Activated CD8-positive, alpha-beta memory T cell treated with anti-CD3 and anti-CD28 coated beads for 24 hours (primary cell): ENCODE measurements around the gene ZC3H6.
"Not testable (repeated sequence)": the region's sequence is repeated elsewhere in the genome, so short reads cannot be mapped to it uniquely, and the experiment has no call there.

Experiments used
- DNase-seq: peaks from one replicate; pipeline ENCODE4 v3.0.0-alpha.2; 2020

ZC3H6 gene

DNA sequence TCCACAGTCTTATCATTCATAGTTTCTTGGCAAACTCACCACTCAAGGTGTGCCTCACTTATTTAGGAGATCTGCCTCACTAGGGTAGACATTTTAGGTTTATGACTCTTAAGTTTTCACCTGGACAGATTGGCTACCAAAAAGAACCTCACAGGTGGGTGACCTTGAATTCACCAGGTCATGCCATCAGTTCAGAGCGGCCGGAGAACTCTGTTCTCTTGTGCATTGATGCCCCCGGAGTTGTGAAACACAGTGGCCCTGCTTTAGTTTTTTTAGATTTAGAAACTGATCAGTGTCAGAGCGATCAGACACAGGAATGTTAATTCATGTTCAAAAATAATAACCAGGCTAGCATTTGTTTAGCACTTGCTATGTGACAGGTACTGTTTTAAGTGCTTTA lies 6.7 kb downstream of the ZC3H6 start:
- not testable (repeated sequence) for DNase-seq

DNA sequence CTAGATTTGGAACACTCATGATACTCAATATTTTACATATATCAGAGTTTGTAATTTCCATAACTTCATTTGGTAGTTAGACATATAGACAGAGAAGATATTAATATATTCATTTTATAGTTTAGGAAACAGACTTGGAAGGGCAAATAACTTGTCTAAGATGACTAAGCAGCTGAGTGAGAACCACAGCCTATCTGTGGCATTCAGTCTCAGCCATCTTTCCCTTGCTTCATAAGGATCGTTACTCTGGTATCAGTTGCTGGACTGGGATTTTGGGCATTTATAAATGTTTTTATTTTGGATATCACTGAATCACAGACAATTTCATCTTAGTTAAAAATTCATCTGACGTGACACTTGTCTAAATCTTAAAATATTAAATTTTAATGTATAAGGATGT lies 8.1 kb downstream of the ZC3H6 start:
- DNase-seq, result not testable (repeated sequence)

- DNase-seq, result no peak
Observed at GRCh38 chr2:112290088-112290487, 14.7 kb downstream of the ZC3H6 start.

DNA sequence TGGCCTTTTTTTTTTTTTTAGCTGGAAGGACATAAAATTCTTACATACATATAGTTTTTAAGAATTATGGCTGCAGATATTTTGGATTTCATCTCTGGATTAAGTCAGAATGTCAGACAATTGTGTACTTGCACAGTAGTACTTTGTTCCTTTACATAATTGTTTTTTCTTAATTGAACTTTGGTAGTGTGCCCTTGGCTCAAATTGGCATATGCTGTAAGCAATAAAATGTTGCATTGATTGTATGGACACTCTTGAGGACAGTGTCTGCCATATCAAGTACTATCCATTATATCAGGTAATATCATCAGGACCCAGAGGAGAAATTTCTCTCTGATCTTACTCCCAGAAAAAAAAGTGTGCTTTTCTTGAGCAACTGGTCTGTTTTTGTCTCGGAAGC lies 15.3 kb downstream of the ZC3H6 start:
- no peak for DNase-seq

DNA sequence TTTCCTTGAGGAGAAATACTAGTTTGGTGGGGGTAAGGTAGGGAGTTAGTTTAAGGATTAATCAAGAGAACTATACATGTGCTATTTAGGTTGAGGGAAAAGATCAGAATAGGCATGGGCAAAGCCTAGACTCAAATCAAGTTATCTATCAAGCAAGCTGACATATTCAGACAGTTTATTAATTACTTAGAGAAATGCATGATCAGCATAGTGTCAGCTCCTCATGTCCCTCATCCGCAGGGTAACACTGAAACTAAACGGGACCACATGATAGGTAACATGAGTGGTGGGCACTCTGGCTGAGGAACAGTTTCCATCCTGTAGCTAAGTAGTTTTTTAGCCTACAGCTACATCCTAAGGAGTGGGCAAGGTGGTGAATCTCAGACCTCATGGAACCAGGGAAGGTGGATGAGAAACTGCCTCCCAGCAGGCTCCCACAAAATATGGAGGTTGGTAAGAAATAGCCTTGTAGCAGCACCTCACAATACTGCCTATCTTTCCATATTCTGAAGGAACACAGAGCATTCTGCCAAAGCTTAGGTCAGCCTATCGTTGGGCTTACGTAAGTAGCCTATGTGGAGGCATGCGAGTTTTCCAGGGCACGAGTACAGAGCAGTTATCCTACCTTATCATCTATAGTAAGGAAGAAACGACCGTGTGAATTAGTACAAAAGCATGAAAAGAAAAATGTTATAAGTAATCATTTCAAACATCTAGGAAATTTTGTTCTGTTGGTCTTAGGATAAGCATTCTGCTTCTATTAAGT lies 18.4 kb downstream of the ZC3H6 start:
- DNase-seq, result no peak

- DNase-seq, result no peak
Observed at GRCh38 chr2:112295407-112296078, 20.1 kb downstream of the ZC3H6 start.

DNA sequence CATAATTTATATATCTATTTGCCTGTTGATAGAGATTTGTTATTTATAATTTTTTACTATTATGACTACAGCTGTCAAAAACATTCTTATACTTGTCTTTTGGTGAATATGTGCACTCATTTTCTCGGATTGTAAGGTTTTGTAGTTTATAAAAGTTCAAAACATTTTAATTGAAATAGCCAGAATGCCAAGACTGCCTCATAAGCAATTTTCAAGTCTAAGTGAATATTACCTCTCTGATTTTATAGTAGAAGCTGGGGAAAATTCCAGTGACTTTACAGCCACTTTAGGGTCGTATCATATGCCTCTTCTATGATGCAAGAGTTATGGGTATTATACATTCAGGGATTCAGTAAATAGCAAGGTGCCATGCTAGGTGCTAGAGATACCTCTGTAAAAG lies 21.0 kb downstream of the ZC3H6 start:
- no peak for DNase-seq

DNA sequence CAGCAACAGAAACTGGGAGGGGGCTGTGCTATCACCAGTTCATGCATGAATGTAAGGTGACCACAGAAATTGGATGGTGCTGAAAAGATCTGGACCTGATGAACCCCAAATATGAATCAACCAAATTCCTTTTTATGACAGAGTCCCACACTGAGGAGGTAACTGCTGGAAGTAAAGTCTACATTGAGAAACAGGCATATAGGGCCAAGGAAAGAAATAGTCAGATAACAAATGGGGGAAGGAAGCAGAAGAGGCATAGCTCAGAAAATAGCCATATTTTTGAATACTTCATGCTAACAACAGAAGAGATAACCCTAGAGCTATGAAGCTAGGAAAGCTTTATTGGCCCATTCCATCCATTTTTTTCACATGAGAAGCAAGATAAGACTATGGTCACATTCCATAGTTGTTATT lies 25.8 kb downstream of the ZC3H6 start:
- DNase-seq, result no peak

DNA sequence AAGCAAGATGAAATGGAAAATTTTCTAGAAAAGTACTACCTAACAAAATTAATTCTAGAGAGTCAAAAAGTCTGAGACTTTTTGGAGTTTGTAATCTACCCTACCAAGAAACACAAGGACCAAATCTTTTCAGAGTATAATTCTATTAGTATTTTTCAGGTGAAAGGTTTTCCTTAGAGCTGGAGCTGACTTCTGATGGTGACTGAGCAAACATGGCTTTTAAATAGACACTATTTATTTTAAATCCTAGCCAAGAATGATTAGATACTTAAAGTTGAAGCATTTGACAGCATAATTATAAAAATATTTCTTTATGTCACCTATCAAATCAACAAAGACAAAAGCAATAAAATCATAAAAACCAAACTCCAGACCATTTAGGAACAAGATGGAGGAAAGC lies 26.6 kb downstream of the ZC3H6 start:
- no peak for DNase-seq

GRCh38 chr2:112304298-112304941 lies 29.0 kb downstream of the ZC3H6 start:
- DNase-seq, result no peak

DNA sequence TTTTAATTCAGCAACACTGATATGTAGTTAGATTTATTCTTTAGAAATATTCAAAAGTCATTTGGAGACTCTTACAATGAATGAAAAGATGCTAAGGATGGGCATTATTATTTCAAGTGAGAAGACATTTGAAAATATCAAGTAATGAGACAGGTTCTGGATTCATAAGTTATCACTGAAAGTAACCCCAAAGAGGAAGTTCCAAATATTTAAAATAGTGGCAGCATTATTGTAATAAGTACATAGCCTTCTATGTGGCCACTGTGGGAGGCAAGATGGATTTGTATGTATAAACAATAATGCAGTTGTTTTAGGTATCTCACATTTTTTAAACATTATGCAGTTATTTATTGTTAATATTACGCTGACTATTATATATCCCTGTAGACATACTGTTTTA lies 29.7 kb downstream of the ZC3H6 start:
- DNase-seq, result no peak

GRCh38 chr2:112310906-112311305 lies 35.5 kb downstream of the ZC3H6 start:
- DNase-seq, result no peak

GRCh38 chr2:112311932-112312331 lies 36.5 kb downstream of the ZC3H6 start:
- no peak for DNase-seq

DNA sequence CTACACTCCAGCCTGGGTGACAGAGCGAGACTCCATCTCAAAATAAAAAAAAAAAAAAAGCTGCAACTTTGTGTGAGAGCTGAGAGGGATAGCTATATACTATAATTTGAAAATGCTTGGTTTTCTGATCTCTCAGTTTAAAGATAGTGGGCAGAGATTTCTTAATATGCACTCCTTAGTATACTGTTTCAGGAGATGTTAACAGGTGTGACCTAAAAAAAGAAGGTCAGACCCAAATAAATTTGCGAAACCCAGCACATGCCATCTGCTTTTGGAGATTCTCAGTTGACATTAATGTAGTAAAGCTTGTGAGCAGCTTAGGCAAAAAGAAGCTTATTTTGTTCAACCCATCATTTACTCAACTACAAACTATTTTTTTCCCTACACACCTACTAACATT lies 37.4 kb downstream of the ZC3H6 start:
- no peak for DNase-seq

DNA sequence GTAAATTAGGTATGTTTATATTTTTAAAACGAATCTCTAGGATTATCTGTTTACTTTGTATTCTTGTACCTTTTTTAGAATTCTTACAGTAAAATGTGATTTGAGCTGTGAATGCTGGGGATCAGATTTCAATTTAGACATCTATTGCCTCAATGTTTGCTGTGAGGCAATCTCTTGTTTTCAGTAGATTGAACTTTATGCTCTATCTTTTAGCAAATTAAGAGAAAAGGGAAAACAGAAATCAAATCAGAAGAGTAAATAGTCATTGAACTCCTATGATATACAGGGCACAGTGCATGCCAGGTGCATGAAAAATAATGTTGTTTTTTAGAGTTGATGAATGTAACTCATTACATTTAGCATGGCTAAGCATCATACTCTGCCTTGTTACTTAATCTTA lies 39.5 kb downstream of the ZC3H6 start:
- DNase-seq, result no peak

DNA sequence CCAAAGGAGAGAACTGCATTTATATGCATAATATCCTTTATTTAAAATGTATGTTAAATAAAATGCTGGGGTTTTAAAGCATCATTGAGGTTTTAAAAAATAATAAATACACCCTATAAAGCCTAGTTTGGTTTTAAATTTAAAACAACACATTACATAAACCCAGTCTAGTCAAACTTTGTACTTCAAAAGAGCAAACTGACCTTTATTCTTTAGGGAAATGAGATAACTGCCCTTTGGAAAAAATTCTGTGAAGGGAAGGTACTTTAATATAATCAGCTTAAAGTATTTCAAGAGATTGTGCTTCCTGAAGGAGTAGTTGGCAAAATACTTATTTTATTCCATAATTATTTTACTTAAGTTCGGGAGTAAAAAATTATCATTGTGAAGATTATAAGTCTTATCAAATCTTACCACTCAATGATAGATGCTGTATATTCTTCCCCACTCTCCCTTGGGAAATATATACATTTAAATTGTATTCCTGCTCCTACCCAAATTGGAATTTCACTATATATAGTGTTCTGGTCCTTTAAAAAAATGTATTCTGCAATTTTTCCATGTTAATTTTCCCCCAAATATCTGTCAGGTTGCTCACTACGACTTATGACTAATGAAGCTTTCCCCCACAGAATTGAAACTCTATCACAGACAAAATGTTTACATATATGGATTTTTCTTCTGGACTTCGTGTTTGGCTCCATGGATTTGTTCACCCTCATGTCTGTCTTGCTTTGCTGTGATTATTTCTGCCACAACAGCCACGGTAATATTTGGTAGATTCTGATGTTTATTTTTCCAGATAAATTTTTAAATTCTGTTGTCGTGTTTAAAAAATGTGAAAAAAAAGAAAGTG lies 42.1 kb downstream of the ZC3H6 start:
- DNase-seq, result no peak

GRCh38 chr2:112318515-112318914 lies 43.1 kb downstream of the ZC3H6 start:
- no peak for DNase-seq

GRCh38 chr2:112321375-112322320 lies 46.3 kb downstream of the ZC3H6 start:
- DNase-seq, result no peak

DNA sequence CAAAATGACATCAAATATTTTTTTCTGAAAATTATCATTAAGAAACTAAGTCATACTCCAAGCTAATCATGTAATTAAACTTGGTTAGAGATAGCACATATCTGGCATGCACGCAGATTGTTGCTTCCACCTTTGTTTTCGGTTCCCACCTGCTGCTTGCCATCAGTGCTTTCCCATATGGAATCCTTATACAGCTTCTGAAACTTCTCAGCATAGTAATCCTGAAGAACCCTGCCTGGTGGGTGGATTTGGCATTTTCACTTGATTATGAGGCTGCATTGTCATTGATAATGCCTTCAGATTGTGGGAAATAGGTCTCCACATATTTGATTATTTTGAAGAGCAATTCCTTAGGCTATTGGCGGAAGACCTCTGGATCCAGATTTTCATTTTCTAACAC lies 47.5 kb downstream of the ZC3H6 start:
- DNase-seq, result no peak

DNA sequence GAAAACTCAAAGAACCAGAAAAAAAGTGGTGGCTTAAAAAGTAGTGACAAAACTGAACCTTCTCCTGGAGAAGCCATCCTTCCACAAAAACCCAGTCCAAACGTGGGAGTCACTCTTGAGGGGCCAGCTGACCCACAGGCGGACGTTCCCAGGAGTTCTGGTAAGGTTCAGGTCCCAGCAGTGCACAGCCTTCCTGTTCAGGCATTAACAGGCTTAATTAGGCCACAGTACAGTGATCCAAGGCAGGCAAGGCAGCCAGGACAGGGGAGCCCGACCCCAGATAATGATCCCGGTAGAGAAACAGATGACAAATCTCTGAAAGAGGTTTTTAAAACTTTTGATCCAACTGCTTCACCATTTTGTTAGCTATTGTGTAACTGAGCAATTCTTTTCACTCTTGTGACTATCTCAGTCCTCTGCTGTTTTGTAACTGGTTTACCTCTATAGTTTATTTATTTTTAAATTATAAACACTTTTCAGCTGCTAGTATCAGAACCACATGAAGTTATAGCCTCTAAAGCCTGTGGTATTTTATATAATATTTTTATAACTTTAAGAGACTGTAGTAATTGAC lies 56.8 kb downstream of the ZC3H6 start:
- DNase-seq, result no peak

GRCh38 chr2:112335600-112335999 lies 60.2 kb downstream of the ZC3H6 start:
- DNase-seq, result no peak

GRCh38 chr2:112339986-112340385 lies 64.6 kb downstream of the ZC3H6 start:
- no peak for DNase-seq
